DND-41 (cell line): ENCODE measurements around the gene MMEL1.

Experiments used
- EZH2 ChIP-seq: IDR thresholded peaks from 3 replicates; pipeline ENCODE4 v1.6.1; 2012; ENCODE audit warnings: borderline replicate concordance, low read depth, mild to moderate bottlenecking, moderate library complexity, low read length, inconsistent platforms; ENCODE audit not compliant: severe bottlenecking
- TF ChIP-seq, protein P1 (sequence below): IDR thresholded peaks from 2 replicates; pipeline ENCODE4 v1.5.1; 2012; ENCODE audit warnings: borderline replicate concordance, low read length, moderate library complexity, mild to moderate bottlenecking; ENCODE audit not compliant: poor library complexity, severe bottlenecking; ENCODE audit errors: extremely low read depth

GRCh38 chr1:2594641-2595131 lies 38.1 kb downstream of the MMEL1 start:
- TF ChIP-seq, protein P1, sequence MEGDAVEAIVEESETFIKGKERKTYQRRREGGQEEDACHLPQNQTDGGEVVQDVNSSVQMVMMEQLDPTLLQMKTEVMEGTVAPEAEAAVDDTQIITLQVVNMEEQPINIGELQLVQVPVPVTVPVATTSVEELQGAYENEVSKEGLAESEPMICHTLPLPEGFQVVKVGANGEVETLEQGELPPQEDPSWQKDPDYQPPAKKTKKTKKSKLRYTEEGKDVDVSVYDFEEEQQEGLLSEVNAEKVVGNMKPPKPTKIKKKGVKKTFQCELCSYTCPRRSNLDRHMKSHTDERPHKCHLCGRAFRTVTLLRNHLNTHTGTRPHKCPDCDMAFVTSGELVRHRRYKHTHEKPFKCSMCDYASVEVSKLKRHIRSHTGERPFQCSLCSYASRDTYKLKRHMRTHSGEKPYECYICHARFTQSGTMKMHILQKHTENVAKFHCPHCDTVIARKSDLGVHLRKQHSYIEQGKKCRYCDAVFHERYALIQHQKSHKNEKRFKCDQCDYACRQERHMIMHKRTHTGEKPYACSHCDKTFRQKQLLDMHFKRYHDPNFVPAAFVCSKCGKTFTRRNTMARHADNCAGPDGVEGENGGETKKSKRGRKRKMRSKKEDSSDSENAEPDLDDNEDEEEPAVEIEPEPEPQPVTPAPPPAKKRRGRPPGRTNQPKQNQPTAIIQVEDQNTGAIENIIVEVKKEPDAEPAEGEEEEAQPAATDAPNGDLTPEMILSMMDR: no peak
- TF ChIP-seq EZH2: no peak
